ENCODE results near the gene HOMER3.
"Not testable (repeated sequence)": the region's sequence is repeated elsewhere in the genome, so short reads cannot be mapped to it uniquely, and the experiment has no call there.

HOMER3 gene

GRCh38 chr19:18952364-18953003 lies 11.5 kb upstream of the HOMER3 start:
- not testable (repeated sequence) for DNase-seq

- no peak for DNase-seq
These were observed 10.8 kb upstream of the HOMER3 start for GRCh38 chr19:18951721-18952281.

GRCh38 chr19:18949858-18950257 lies 8.8 kb upstream of the HOMER3 start:
- DNase-seq, result no peak

- DNase-seq, result no peak
These were observed 7.9 kb upstream of the HOMER3 start for GRCh38 chr19:18948976-18949356.

GRCh38 chr19:18948075-18948975 lies 7.3 kb upstream of the HOMER3 start:
- no peak for DNase-seq

GRCh38 chr19:18946918-18947317 lies 5.9 kb upstream of the HOMER3 start:
- DNase-seq, result no peak

GRCh38 chr19:18946335-18946734 lies 5.3 kb upstream of the HOMER3 start:
- no peak for DNase-seq

- no peak for DNase-seq
These were observed 4.3 kb upstream of the HOMER3 start for GRCh38 chr19:18945297-18945696.

GRCh38 chr19:18943465-18943864 lies 2.4 kb upstream of the HOMER3 start:
- DNase-seq, result no peak

- DNase-seq, result no peak
These were observed 1.7 kb upstream of the HOMER3 start for GRCh38 chr19:18942692-18943091.

GRCh38 chr19:18941628-18942354 lies 774 bp upstream of the HOMER3 start:
- DNase-seq, result no peak

GRCh38 chr19:18939922-18940768 lies 872 bp downstream of the HOMER3 start:
- no peak for DNase-seq

GRCh38 chr19:18939163-18939562 lies 1.9 kb downstream of the HOMER3 start:
- no peak for DNase-seq

- DNase-seq, result no peak
These were observed 7.7 kb downstream of the HOMER3 start for GRCh38 chr19:18933297-18933696.

GRCh38 chr19:18932216-18932841 lies 8.7 kb downstream of the HOMER3 start:
- DNase-seq, result peak; percentile 83 to 84

- DNase-seq, result no peak
These were observed 9.5 kb downstream of the HOMER3 start for GRCh38 chr19:18931316-18932162.

GRCh38 chr19:18929311-18929710 lies 11.7 kb downstream of the HOMER3 start:
- no peak for DNase-seq

GRCh38 chr19:18928018-18928805 lies 12.8 kb downstream of the HOMER3 start:
- DNase-seq, result no peak

GRCh38 chr19:18924684-18925213 lies 16.3 kb downstream of the HOMER3 start:
- no peak for DNase-seq

Measured in activated CD4-positive, alpha-beta T cell treated with anti-CD3 and anti-CD28 coated beads for 4 hours (primary cell).